Stimulated activated CD4-positive, alpha-beta T cell treated with anti-CD3 and anti-CD28 coated beads, Interleukin-15, amount 100 ng/mL, for 1 hour (primary cell): ENCODE measurements around the gene RHBDD1.
"Not testable (repeated sequence)": the region's sequence is repeated elsewhere in the genome, so short reads cannot be mapped to it uniquely, and the experiment has no call there.

Experiments used
- DNase-seq, 2 donors: peaks; one replicate each; pipeline ENCODE4 v3.0.0-alpha.2; 2020; ENCODE audit warnings: low read depth in 1 of 2, low spot score in 1 of 2

RHBDD1 gene

DNA sequence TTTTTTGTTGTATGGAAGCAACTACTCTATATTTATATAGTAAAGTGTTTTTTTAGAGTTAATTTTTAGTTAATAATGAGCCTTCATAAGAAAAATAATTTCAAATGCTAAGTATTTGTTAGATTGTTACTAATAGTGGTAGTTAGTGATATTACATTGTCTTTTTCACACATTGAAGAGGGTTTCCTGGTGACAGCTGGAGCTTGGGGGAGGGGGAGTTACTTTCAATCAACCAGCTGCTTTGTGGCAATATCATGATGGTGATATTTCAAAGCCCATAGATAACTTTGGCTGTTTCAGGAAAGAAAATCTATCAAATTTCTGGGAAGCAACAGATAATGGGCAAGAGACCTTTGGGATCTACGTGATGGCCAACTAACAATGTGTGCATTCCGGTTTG is 4.1 kb downstream of the RHBDD1 start:
- no peak for DNase-seq

- not testable (repeated sequence) for DNase-seq
These were observed 7.1 kb downstream of the RHBDD1 start for GRCh38 chr2:226843001-226843400.

DNA sequence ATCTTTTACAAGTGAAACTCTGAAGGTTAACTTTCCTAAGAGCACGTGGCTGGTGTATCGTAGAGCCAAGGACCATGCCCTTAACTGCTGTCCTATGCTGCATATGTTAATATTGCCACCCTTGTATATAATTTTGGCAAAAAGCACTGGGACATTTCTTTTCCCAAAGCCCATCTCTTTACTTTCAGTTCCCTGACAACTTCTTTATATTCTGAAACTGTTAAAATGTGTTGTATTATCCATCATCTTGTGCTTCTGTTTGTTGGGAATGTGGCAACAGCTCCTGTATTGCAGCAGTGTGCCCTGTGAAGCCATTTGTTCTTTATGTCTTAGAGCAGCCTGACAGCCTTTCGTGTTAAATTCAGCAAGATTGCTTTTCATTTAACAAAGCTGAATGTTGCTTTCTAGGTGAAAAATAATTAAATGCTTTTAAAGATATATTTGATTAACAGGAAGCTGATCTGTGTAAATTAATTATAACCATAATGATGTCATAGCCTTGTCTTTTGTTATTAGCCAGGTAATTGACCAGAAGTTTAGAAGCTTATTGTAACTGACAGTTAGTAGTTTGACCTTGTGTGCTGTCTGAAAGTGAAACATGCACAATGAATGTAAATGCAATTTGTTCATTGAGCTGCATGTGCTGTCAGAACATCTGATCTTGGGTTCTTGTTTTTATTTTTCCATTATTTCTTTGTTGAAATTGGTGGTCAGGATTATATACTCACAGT is 9.7 kb downstream of the RHBDD1 start:
- no peak for DNase-seq

GRCh38 chr2:226847090-226847489 is 11.2 kb downstream of the RHBDD1 start:
- no peak for DNase-seq

DNA sequence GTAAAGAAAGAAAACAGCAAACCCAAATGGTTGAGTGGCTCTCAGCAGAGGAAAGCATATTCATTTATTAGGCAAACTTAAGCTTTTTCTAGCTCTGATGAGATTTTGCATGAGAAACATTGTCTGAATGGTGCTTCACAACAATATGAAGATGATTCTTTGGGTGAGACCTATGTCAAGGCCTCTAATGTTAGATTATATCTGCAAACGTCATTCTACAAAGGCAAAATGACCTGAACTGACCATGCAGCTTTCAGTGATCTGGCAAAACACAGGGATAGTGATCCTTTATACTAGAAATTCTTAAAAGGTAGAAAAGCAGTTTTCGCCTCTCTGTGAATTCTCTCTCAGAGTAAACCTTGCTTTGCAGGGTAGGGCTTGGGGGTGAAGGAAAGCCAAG is 11.7 kb downstream of the RHBDD1 start:
- no peak for DNase-seq

GRCh38 chr2:226849349-226849748 is 13.5 kb downstream of the RHBDD1 start:
- DNase-seq, result no peak

- DNase-seq, result no peak
These were observed 14.2 kb downstream of the RHBDD1 start for GRCh38 chr2:226850024-226850423.

DNA sequence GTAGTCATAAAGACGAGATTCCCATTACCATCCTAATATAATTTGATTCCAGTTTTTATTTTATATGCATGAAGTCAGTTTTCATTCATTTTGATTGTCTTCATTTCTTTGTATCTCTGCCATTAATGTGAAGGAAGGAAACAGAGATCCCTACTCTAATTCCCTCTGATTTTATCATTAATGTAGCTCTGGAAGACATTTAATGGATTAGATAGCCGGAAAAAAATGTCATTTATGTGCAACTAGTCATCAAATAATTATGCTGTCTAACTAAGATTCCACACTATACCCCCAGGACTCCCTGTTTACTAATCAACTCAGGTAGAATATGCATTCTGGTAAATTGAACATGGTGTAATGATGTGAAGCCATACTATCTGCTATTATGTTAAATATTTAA is 19.9 kb downstream of the RHBDD1 start:
- no peak for DNase-seq

DNA sequence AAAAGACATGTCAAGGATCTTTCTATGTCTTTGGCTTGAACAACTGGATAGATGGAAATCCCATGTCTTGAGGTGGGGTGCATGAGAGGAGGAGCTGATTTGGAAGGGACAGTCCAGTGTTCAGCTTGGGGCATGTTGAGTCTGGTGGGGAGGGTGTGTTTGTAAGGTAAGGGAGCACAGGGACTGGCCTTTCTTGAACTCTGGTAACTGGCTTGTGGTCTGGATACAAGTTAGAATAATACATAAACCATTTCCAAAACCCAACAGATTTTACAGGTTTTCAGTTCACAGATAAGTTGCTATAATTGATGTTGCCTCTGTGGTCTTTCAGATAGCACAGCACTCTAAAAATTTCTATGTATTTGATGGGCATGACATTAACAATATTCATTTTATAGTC is 24.2 kb downstream of the RHBDD1 start:
- DNase-seq, result no peak

GRCh38 chr2:226862623-226863022 is 26.8 kb downstream of the RHBDD1 start:
- no peak for DNase-seq

DNA sequence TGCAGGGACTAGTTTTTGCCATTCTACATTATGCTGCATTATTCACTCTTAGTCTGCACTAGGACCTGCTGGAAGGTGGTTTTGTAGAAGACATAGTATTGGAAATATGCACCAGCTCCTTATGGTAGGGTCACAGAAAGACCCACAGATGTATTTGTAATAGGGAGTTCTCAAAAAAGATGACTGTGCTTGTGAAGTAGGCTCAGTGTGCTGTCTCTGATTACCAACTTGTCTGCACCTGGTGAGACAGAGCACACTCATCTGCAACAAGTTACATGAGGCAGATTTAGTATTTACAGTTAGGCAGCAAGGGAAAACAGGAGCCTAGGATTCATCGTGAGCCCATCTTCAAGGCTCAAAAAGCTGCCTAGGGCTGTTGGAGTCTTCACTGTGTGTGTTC is 29.4 kb downstream of the RHBDD1 start:
- DNase-seq, result no peak

GRCh38 chr2:226865710-226866109 is 29.9 kb downstream of the RHBDD1 start:
- DNase-seq, result no peak

DNA sequence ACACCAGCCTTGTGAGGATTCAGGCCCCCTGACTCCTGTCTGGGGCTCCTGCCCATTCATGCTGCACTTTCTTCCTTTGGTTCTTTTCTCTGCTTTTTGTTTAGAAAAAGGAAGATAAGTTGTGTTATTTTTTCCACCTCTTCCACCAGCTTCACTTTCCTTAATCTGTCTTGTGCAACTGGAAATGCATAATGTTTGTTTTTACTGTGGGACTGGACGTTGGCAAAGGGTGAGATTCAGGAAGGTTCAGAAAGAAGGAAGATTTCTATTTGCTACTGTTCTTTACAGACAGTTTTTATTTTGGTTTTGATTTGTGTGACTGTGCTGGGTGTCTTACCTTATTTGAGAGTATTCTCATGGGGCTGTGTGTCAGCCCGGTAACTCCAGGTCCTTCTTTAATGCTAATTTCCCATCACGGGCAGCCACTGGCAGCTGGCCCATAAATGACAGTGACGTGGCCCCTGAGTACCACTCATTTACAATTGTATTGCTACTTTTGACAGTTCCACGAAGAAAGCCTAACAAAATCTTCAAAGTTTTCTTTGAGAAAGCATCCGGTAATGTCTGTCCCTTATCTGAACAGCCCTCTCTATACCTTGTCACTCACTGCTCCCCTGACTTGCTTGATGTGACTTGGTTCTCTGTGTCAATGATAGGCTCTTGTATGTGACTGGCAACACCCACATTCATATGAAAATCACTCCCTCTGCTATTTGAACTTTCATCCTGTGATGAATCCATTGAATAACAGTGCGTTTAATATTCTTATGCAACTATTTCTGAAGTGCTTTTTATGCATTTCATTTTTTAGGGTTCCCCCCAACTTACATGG is 32.7 kb downstream of the RHBDD1 start:
- no peak for DNase-seq

- DNase-seq, result no peak
These were observed 33.5 kb downstream of the RHBDD1 start for GRCh38 chr2:226869371-226869770.

- DNase-seq, result no peak
These were observed 37.3 kb downstream of the RHBDD1 start for GRCh38 chr2:226873051-226873620.

- no peak for DNase-seq
These were observed 38.0 kb downstream of the RHBDD1 start for GRCh38 chr2:226873826-226874225.

GRCh38 chr2:226874749-226875148 is 38.9 kb downstream of the RHBDD1 start:
- no peak for DNase-seq

DNA sequence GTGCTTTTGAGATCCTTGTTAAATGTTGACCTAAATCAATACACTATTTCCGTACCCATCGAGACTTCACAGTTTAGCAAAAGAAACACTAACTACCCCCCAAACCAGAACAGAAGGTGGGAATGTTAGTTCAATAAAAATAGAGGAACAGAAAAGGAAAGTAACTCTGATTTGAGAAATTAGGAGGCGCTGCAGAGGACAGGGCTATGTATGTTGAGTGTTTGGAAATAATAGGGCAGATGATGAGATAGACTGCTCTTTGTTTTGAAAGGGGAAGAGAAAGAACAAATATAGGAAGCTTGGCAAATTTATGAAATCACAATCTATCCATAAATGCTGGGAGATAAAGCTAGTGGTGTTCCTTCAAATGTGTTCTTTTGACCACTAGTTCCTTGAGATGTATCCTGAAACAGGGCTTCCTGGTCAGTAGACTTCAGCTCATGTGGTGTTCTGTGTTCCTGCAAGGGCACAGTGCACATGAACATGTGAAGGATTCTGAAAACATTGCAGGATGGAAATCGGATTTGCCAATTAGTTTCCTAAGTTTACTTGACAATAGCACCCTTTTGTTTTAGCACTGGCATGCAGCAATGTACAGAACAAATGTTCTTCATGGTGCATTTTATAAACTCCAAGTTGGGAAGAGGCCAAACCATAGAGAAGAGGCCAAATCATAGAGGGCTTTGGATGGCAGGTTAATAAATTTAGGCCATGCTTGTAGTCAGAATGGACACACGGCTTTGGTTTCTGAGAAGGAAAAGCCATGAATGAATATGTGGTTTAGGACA is 39.8 kb downstream of the RHBDD1 start:
- DNase-seq, result no peak

DNA sequence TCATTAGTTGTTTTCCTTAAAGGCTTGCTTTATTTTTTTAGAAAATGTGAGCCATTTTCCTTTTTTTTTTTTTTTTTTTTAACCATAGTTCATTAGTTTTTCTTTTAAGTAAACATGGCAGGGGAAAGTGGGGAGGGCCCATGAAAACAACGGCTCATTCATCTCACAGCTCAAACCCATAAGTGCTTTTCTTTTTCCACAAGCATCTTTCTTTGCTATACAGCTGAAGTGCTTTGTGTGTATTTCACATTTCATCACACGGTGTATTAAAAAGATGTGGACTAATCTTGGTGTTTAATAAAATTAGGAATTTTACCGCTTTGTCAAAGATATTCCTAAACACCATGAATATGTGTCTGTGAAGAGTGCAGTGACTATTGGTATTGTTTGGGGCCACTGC is 41.6 kb downstream of the RHBDD1 start:
- no peak for DNase-seq

- DNase-seq, result no peak
These were observed 45.4 kb downstream of the RHBDD1 start for GRCh38 chr2:226881287-226881686.

DNA sequence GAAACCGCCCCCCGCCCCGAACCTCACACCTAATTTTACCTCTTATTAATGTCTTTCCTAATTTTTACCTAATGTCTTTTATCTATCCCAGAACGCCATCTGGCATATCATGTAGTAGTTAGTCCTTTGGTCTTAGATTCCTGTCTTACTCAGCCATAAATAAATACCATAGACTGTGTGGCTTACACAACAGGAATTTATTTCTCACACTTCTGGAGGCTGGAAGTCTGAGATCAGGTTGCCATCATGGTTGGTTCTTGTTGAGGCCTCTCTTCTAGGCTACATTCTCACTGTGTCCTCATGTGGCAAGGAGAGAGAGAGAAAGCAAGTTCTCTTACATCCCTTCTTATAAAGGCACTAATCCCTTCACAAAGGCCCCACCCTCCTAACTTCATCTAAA is 46.8 kb downstream of the RHBDD1 start:
- DNase-seq, result no peak
